Activated T-cell treated with anti-CD3 and anti-CD28 coated beads, Interleukin-2, amount 50 U/mL, for 1 hour (primary cell): ENCODE results near the gene RAB3A.

Source experiments
- DNase-seq: peaks from one replicate; pipeline ENCODE4 v3.0.0-alpha.2; 2020

RAB3A gene, protein sequence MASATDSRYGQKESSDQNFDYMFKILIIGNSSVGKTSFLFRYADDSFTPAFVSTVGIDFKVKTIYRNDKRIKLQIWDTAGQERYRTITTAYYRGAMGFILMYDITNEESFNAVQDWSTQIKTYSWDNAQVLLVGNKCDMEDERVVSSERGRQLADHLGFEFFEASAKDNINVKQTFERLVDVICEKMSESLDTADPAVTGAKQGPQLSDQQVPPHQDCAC

DNA sequence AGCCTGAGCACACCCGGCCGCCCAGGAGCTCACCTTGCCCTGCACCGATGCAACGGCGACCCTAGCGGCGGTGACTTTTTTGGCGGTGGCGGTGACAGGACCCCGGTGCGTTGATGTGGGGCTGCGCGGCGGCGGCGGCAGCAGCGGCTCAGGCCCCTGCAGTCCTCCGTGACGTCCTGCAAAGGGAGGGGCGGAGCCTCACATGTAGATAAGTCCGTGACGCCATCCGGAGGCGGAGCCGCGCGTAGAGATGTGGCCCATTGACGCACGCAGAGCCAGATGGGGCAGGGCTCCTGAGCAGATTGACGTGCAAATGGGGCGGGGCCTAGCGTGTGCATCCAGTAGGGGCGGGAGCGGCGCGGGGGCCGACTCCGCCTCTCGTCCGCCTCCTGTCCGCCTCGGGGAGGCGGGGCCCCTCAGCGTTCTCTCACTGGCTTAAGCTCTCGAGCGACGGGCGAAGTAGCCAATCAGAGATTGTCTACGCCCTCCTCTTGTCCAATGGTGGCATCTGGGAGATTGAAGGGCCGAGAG is at the start of gene RAB3A:
TSS of gene RAB3A (minus strand) at position 180 of the 531 bp plus-strand sequence. CDS start 1,302 bp downstream, outside the sequence.
- DNase-seq, result peak; percentile 99

DNA sequence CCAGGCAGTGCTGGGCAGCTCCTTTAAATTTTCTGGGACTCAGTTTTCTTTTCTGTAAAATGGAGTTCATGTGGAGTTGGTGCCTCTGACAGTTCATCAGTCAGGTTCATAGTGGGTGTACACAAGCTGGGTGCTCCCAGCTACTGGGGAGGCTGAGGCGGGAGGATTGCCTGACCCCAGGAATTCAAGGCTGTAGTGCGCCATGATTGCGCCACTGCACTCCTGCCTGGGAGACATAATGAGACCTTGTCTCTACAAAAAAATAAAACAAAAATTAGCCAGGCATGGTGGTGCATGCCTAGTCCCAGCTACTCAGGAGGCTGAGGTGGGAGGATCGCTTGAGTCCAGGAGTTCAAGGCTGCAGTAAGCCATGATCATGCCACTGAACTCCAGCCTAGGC is 49.3 kb upstream of the RAB3A start:
- no peak for DNase-seq

DNA sequence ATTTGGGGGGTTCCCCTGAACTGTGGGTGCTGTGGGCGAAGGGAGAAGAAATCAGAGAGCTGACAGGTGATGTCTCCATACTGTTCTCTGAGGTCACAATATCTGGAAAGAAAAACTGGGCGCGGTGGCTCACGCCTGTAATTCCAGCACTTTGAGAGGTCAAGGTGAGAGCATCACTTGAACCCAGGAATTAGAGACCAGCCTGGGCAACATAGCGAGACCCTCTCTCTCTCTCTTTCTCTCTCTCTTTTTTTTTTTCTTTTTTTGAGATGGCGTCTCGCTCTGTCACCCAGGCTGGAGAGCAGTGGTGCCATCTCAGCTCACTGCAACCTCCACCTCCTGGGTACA is 48.5 kb upstream of the RAB3A start:
- no peak for DNase-seq

DNA sequence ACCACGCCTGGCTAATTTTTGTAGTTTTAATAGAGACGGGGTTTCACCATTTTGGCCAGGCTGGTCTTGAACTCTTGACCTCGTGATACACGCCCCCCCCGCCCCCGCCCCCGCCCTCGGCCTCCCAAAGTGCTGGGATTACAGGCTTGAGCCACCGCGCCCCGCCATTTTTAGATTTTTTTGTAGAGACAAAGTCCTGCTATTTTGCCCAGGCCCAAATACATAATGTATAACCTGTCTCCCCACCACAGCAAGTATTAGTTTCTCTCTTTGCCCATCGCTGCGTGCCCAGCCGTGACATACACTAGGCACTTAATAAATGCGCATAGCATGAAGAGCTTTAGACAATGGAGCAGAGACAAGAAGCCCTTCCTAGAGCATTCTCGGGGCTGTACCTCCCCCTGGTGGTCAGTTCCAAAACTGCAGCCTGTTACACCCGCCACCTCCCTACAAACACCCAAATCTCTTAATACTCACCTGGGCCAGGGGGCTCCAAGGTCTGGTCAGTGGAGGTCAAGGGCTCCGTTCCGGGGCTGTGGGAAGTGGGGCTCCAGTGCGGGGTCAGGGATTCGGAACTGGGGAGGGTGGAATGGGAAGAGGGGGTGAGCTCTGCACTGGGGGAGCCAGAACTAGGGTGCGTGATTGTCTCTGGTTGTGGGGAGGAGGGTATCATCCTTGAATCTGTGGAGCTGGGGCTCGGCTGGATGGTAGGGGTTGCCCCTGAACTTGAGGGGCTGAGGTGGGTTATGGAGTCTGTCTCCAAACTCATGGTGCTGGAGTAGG is 47.9 kb upstream of the RAB3A start:
- DNase-seq, result peak; percentile 86

DNA sequence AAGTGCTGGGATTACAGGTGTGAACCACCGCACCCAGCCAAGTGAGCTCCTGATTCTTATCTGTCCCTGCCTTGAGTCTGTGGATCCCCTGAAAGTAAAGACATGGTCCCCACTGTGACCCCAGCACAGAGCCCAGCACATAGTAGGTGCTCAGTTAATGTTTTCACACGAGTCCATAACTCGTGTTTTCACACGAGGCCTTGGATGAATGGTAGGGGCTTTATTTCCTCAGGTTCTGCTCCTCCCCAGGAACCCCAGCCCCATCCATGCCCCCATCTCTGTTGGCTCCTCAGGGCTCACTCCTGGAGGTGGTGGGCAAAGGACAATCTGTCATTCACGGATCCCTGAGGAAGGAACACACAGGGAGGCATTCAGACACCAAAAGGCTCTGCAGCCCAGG is 46.0 kb upstream of the RAB3A start:
- DNase-seq, result no peak

DNA sequence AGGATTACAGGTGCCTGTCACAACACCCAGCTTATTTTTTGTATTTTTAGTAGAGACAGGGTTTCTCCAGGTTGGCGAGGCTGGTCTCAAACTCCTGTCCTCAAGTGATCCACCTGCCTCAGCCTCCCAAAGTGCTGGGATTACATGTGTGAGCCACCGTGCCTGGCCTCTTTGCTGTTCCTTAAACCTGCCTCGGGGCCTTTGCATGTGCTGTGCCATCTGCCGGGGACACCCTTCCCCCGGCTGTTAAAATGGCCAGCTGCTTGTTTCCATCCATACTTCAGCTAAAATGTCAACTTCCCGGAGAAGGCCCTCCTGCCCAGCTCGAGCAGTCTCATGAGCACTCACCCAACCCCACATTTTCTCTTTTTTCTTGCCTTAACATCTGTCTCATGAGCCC is 41.5 kb upstream of the RAB3A start:
- no peak for DNase-seq

DNA sequence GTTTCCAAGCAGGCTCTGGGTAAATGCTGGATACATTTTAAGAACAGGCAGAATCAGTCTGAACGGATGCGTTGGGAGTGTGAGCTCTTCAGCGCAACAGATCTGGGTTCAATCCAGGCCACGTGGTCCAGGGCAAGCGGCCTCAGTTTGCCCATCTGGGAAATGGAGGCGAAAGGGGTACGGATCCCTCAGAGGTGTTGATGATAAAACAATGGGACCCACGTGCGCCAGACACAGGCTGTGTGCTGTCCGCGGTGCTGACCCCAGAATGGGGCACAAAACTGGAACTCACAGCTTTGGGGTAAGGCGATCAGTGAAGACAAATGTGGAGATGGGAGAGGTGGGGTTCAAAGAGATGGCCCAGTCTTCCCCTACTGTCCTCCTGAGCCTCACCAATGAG is 35.5 kb upstream of the RAB3A start:
- no peak for DNase-seq

DNA sequence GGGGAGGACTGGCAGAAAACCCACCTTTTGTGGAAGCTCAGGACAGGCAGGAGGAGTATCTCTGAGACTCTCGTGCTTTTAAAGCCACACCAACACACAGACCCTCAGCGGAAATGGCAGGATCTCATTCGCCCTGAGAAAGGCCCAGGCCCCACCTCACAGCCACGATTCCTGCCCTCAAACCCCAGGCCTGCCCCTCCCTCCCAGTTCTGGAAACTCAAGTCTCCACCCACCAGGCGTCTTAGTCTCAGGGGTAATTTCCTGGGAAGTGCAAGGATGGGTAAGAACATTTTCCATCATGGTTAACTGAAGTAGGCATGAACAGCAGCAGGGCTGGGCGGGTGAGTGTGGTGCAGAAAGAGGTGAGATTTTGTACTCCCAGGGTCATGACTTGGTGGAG is 30.4 kb upstream of the RAB3A start:
- no peak for DNase-seq

DNA sequence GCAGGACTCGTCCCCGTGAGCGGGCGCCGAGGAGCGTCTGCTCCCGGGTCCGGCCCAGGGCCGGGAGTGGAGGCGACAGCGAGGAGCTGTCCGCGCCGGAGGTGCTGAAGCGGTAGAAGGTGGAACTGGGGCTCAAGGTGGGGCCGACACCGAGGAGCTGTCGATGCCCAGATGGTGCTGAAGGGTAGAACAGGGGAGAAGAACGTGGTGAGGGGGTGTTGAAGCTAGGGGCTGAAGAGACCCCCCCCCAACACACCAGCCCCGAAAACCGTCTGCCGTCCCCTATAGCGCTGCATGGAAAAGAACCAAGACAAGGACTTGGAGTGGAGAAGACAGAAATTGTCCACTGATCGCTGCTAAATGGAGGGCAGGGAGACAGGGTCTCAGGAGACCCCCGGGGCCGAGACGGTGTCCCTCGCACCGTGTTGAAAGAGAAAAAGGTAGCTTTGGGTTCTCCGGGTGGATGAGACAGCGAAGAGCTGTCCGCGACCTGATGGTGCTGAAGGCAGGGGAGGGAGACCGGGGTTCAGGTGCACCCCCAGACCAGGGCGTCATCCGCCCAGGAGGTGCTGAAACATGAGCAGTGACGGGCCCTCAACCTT is 29.5 kb upstream of the RAB3A start:
- peak; percentile 57 for DNase-seq

DNA sequence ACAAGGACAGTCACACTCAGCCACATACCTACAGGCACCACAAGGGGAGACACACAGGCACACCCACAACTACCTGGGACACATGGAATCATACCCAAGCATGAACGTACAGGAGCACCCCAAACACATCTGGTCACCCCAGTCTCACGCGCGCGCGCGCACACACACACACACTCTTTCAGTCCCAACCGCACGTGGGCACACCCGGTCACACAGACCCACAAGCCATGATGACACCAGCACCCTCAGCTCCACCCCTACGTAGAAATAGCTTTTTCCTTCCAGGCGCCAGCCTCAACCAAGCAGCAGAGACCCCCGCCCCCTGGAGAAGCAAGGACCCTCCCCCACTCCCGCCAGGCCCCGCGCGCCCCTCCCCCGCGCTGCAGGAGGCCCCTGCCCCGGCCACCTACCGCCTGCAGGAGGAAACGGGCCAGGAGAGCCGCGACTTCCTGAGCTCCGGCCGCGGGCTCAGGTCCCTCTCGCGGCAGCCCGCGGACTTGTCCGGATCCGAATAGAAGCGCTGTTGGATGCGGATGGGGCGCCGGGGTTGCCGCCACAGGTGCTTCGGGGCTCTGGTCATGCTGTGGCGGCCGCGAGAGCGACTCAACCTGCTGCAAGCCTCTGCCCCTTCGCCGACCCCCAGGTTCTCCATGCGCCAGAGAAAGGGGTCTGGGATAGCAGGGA is 28.8 kb upstream of the RAB3A start:
- no peak for DNase-seq

DNA sequence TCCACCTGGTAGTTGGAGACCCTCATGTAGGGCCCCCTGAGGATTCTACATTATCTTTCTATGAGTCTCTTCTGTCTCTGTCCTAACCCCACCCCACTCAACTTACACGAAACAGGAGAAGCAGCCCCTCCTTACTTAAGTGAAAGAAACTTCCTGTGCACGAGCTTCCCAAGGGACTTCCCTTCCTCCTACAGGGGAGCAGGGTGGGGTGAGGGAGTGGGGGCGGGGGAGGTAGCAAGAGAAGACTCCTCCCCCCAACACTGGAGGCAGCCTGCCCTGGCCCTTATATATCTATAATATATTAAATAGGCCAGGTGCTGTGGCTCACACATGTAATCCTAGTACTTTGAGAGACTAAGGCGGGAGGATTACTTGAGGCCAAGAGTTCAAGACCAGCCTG is 27.9 kb upstream of the RAB3A start:
- no peak for DNase-seq

DNA sequence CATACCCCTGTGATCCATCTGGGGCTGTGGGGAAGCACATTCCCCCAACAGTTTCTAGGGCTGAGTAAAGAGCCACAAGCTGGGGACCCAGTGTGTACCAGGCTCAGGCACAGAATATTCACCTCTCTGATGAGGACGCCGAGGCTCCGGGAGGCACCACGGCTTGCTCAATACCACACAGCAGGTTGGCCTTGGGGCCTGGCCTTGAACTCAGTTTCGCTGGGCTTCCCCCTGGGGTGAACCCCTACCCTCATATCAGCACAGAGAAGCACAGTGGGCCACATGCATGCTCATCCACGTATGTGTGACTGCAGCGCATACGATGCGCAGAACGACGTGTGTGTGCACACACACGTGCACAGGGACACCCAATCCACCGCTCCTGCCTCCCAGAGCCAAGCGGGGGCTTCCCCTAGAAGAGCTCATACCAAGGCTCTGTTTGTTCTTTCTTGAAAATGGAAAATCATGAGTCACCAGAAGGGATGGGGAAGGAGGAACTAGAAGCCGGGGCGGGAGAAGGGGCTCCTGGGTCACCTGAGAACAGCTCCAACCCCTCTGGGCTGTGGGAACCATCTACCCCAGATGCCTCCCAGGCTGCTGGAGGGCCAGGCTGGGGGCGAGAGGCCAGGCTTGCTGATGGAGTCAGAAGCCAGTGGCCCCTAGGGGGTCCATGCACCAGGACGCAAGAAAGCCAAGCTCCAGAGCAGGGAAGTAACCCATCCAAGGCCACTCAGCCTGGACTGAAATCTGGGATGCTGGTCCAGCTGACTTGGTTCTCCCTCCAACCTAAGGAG is 27.3 kb upstream of the RAB3A start:
- no peak for DNase-seq

DNA sequence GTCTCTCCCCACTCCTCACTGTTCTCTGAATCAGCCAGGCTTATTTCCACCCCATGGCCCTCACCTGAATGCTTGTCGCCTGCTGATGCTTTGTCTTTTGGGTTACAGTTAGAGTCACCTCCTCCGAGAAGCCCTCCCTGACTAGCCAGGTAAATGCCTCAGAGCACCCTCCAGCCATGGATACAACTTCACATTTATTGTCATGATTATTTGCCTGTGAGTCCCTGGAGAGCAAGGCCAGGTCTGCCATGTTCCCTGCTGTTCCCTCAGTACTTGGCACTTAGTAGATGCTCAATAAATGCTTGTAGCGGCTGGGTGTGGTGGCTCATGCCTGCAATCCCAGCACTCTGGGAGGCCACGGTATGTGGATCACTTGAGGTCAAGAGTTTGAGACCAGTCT is 26.1 kb upstream of the RAB3A start:
- no peak for DNase-seq

DNA sequence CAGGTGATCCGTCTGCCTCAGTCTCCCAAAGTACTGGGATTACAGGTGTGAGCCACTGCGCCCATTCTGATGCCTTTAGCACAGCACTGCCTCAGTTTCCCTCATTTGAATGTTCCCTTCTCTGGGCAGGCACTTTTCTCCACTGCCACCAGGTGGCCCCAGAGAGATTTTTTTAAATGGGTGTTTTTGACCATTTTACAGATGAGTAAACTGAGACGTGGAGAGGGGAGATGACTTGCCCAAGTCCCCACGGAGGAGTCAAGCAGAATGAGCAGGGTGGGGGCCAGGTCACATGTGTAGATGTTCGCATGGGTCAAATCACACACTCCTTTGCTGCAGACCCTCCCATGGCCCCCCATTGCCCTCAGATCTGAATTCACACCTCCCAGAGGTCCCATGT is 25.6 kb upstream of the RAB3A start:
- no peak for DNase-seq

DNA sequence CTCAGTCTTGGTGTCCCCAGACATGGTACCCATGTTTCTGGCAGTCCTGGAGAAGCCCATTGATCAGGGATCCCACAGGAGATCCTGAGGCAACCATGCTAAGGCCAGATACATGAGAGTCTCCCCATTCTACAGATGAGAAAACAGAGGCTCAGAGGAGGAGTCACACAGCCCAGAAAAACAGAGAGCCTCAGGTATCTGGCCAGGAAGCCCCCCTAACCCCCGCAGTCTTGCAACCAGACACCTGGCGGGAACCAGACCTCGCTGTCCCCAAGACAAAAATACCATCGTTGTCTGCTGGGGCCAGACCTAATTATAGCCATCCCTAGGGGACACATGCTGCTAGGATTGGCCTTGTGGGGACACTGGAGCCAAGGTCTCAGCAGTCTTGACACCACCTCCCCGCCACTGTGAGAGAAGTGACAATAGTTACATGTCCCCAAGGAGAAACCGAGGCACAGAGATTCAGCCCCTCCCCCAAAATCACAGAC is 24.0 kb upstream of the RAB3A start:
- DNase-seq, result no peak

DNA sequence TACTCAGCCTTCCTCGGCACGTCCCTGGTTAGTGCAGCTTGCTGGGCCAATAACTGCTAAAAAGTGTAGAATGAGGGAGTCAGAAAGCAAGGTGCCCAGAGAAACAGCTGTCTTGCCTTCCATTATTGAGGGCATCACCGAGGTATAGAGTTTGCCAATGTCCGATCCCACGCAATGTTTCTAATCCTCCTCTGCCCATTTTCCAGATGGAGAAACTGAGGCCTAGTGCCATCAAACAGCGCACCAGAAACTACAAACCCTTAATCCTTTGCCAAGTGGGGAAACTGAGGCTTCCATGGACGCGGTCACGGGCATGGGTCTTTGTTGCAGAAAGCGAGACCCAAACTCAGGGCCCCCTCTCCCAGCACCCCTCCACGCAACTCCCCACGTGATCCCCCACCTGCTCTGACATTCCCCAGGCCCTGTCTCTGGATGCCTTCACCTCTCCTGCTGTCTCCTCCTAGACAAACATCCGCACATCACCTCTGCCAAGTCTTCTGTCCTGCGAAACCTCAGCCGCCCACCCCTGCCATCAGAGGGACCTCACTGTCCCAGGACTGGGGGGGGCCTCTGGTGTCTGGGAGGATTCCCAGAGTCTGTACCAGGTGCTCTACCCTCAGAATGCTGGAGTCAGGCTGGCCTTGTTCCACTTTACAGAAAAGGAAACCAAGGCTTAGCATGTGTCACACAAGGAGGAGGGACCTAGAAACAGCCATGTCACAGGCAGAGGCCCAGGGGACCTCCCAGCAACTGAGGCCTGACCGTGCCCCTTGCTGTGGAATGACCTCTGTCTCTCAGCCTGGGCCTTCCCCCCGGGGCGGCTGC is 23.3 kb upstream of the RAB3A start:
- no peak for DNase-seq

DNA sequence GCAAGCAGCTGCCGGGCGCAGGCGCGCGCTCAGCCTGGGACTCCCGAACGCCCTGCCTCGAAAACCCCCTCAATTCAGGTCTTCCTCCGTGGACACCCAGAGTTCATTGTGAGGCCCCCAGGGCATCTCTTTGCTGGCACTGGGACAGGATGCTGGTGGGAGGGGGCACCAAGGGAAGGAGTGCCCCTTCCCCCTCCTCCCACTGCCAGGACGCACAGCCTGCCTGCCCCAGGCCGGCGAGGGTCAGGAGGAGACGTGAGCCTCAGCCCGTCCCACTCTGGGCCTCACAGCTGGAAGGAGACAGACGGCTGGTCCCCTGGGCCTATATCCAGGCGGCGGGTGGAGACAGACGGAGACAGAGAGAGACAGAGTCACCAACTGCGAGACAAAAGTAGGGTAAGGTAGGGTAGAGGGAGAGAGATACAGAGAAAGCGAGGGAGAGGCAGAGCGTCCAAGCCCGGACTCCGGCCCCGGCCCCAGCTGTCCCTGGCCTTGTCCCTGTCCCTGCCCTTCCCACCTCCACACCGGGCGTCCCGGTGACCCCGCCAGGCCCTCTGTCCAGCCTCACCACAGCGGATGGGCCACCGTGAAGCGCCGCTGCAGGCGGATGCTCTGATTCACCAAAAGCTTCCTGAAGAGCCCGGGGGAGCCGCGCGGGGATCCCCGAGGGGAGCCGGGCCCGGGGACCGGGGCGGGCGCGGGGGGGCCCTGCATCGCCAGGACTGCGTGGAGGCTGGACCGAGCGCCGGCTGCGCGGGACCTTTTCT is 22.0 kb upstream of the RAB3A start, which contains the start of gene PDE4C:
TSS of gene PDE4C (minus strand) at position 737 of the 767 bp plus-strand sequence. CDS start at position 714, 23 bp downstream.
- DNase-seq, result no peak

DNA sequence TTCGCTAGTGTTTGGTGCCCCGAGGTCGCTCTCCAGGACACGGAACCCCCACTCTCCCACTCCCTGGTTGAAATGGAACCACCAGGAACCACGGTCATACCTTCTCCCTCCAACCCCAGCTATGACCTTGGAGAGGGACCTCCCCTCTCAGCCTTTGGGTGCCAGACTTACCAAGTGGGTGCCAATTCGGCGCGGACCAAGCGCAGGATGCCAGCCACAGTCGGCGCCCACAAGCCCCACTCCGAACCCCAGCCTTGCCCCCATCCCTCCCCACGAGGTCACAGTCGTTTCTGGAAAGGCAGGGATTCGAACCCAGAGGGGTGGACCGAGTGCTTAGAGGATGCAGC is 21.5 kb upstream of the RAB3A start:
- DNase-seq, result no peak

DNA sequence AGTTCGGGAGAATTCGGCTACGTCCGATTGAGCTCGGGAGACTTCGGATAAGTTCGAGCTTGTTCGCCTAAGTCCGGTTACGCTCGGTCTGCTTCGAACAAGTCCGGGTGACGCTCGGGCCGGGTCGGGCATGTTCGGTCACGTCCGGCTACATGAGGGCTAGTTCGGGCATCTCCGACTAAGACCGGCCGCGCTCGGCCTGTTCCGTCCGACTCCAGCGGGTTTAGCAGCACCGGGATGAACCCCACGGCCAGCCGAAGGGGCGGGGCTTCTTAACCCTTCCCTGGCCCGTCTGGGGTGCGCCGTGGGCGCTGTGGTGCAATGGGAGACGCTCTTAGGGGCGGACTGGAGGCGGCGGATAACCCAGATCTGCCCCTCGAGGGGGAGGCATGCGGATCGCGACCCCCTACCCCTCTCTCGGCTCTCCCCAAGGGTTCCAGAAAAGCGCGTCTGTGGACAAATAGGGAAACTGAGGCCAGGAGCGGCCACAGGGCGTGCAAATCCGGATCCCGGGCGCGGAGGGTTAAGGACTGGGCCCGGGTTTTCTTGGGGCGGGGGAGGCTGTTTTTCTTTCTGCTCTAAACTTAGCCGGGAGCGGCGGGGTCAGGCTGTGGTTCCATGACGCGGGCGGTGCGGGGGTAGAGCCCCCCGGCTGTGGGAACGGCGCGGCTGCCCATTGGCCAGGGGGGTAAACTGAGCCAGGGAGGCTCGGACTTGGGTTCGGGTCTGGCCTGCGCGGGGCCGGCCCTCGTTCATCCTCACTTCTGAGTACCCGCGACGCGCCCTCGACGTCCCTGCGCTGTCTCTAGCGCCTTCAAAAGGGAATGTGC is 20.9 kb upstream of the RAB3A start:
- DNase-seq, result peak; percentile 83
